K562 (cell line): ENCODE measurements around the gene FAM120AOS. TPM values are rescaled to one million over a fixed set of nuclear protein-coding genes. Genes with fewer than 3 reads are reported as not detected.

Experiments
- HOXB6 ChIP-seq: fragments of 250-450 bp; sonication (Bioruptor Pico); IDR thresholded peaks from 2 replicates; pipeline ENCODE4 v1.5.1; 2022; ENCODE audit warnings: mild to moderate bottlenecking, borderline replicate concordance
- NCOA1 ChIP-seq: fragments of 450-650 bp; IDR thresholded peaks from 2 replicates; pipeline ENCODE4 v1.6.1; 2016; ENCODE audit warnings: low read depth
- RBM14 ChIP-seq: fragments of 200-400 bp; formaldehyde crosslinking; IDR thresholded peaks from 2 replicates; pipeline ENCODE4 v1.6.1; 2018; ENCODE audit warnings: low read depth, mild to moderate bottlenecking, low read length, moderate library complexity, borderline replicate concordance; ENCODE audit not compliant: insufficient read depth
- SMAD4 ChIP-seq: fragments of 250-450 bp; sonication (Bioruptor Pico); conservative IDR thresholded peaks from 2 replicates; pipeline ENCODE4 v1.8.0; 2021; ENCODE audit warnings: inconsistent platforms, mild to moderate bottlenecking, moderate library complexity
- SMARCA5 ChIP-seq: fragments of 450-650 bp; IDR thresholded peaks from 2 replicates; pipeline ENCODE4 v1.6.1; 2016
- ZKSCAN1 ChIP-seq: fragments of 150-350 bp; IDR thresholded peaks from 2 replicates; pipeline ENCODE4 v1.6.1; 2016; ENCODE audit warnings: low read depth, low read length
- polyA plus RNA-seq, 8 experiments: library from polyadenylated mRNA; depleted of rRNA in 4 of 8; stranded (reverse) in 5 of 8; unstranded in 3 of 8; fragments of >200 nt; fragmentation: Nextera tagmentation in 2 of 8; fragmentation: Illumina TruSeq in 1 of 8; extraction: Ambion mirVana in 2 of 8; extraction: Trizol in 1 of 8; gene quantifications; 2 replicates each; pipeline versions ENCODE4 v1.2.1 to v1.2.3, GENCODE V29; 2011 to 2014; ENCODE audit warnings: inconsistent platforms in 1 of 8, missing spikeins in 1 of 8
- total RNA-seq, 7 experiments: library from RNA; depleted of rRNA in 6 of 7; stranded (reverse); fragments of >200 nt in 6 of 7; fragmentation: Illumina TruSeq in 2 of 7; extraction: Trizol in 2 of 7; gene quantifications; 2 replicates each; pipeline versions ENCODE4 v1.2.1 to v1.2.3, GENCODE V29; 2011 to 2021; ENCODE audit warnings: low replicate concordance in 1 of 7
- TF ChIP-seq, protein P1 (sequence below): IDR thresholded peaks from 2 replicates; pipeline ENCODE4 v1.6.1; 2012; ENCODE audit warnings: low read depth, low read length, improper control_type of control experiment, borderline replicate concordance
- TF ChIP-seq, protein P2 (sequence below): fragments of 250-450 bp; sonication (Bioruptor Pico); IDR thresholded peaks from 2 replicates; pipeline ENCODE4 v1.9.0; 2021; ENCODE audit warnings: mild to moderate bottlenecking, inconsistent platforms
- TF ChIP-seq, protein P3 (sequence below): IDR thresholded peaks from 3 replicates; pipeline ENCODE4 v1.6.1; 2011; ENCODE audit warnings: borderline replicate concordance, mild to moderate bottlenecking; ENCODE audit not compliant: insufficient read length, insufficient read depth

FAM120AOS gene
- total and polyA plus RNA-seq, 9 of the 15 experiments (the other 6 are each of a cell fraction or from before 2014, with no cell fraction given): 18.8 to 53.4 (median 41.4) TPM

DNA sequence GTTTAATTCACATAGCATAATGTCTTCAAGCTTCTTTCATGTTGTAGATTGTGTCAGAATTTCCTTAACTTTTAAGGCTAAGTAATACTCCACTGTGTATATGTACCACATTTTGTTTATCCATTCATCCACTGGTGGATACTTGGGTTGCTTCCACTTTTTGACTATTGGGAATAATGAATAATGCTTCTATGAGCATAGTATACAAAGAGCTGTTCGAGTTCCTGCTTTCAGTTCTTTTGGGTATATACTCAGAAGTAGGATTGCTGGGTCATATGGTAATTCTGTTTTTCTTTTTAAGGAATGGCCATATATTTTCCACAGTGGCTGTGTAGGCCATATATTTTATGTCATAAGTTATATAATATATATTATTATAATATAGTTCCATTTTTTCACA, 3.6 kb upstream of the FAM120AOS start (continued):
- TF ChIP-seq, protein P1, sequence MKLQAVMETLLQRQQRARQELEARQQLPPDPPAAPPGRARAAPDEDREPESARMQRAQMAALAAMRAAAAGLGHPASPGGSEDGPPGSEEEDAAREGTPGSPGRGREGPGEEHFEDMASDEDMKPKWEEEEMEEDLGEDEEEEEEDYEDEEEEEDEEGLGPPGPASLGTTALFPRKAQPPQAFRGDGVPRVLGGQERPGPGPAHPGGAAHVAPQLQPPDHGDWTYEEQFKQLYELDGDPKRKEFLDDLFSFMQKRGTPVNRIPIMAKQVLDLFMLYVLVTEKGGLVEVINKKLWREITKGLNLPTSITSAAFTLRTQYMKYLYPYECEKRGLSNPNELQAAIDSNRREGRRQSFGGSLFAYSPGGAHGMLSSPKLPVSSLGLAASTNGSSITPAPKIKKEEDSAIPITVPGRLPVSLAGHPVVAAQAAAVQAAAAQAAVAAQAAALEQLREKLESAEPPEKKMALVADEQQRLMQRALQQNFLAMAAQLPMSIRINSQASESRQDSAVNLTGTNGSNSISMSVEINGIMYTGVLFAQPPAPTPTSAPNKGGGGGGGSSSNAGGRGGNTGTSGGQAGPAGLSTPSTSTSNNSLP: no peak
- no peak for TF ChIP-seq ZKSCAN1
- TF ChIP-seq SMAD4 (CRISPR knock-in tag): no peak
- TF ChIP-seq, protein P2, sequence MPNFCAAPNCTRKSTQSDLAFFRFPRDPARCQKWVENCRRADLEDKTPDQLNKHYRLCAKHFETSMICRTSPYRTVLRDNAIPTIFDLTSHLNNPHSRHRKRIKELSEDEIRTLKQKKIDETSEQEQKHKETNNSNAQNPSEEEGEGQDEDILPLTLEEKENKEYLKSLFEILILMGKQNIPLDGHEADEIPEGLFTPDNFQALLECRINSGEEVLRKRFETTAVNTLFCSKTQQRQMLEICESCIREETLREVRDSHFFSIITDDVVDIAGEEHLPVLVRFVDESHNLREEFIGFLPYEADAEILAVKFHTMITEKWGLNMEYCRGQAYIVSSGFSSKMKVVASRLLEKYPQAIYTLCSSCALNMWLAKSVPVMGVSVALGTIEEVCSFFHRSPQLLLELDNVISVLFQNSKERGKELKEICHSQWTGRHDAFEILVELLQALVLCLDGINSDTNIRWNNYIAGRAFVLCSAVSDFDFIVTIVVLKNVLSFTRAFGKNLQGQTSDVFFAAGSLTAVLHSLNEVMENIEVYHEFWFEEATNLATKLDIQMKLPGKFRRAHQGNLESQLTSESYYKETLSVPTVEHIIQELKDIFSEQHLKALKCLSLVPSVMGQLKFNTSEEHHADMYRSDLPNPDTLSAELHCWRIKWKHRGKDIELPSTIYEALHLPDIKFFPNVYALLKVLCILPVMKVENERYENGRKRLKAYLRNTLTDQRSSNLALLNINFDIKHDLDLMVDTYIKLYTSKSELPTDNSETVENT (CRISPR knock-in tag): no peak
- TF ChIP-seq SMARCA5: no peak
- TF ChIP-seq NCOA1: no peak
- no peak for TF ChIP-seq RBM14
- TF ChIP-seq HOXB6 (CRISPR knock-in tag): no peak
- TF ChIP-seq, protein P3, sequence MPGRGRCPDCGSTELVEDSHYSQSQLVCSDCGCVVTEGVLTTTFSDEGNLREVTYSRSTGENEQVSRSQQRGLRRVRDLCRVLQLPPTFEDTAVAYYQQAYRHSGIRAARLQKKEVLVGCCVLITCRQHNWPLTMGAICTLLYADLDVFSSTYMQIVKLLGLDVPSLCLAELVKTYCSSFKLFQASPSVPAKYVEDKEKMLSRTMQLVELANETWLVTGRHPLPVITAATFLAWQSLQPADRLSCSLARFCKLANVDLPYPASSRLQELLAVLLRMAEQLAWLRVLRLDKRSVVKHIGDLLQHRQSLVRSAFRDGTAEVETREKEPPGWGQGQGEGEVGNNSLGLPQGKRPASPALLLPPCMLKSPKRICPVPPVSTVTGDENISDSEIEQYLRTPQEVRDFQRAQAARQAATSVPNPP: no peak
